ENCODE measurements around the gene GRIN3B.

Gene GRIN3B

DNA sequence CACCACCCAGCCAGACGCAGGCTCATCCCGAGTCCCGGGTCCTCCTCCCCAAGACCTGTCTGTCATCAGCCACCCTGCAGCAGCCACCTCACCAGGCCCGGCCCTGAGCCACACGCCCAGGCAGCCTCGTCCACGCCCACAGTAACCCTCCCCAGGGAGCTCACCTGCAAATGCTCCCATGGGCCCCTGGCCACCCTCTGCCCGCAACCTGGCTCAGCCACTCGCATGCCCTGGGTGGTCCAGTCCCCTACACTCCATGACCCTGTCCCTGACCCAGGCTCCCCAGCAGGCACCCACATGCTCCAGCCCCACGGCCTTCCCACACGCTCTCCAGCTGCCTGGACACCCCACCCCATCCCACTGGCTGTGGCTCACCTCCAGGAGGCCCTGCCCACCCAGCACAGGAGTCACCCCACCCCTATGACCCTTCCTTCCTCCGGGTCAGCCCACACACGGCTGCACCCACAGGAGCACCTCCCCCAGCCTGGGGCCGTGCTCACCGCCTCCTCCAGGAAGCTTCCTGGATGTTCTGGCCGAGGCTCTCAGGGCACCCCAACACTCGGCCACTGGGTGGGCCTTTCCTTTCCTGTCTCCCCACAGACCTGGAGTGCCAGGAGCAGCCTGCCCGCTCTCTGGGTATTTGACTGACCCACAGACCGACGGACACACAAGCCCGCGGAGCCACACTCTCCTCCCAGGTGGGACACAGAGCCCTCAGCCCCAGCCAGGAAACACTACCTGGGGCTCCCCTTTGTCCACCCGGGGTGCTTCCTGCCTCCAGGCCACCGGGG lies 17.1 kb downstream of the GRIN3B start:
- H3K36me3 ChIP-seq (ENCODE audit: control insufficient read depth, insufficient read depth, low read length): peaks cover 2% of the 10 kb centered on the region
- H3K23ac ChIP-seq (ENCODE audit: low read length): no peak overlapping the region
- no peak for DNase-seq
- no peak overlapping the region for H4K5ac ChIP-seq (ENCODE audit: low read length)
- no peak overlapping the region for H3K4me3 ChIP-seq (ENCODE audit: low read length)
- peak overlapping the region; percentile 67 for H3K56ac ChIP-seq (ENCODE audit: low read length)
- peak overlapping the region; percentile 26 for H3K9ac ChIP-seq (ENCODE audit: low read length)
- no peak overlapping the region for H2AK5ac ChIP-seq (ENCODE audit: low read length)
- H3K4me2 ChIP-seq (ENCODE audit: low read length): no peak overlapping the region
- H3K27ac ChIP-seq (ENCODE audit: low read depth, low read length): no peak overlapping the region
- H3K79me2 ChIP-seq (ENCODE audit: control insufficient read depth, insufficient read depth, low read length): peaks cover 68% of the 10 kb centered on the region
- no peak overlapping the region for H4K8ac ChIP-seq (ENCODE audit: low read depth, low read length)
- no CpG with 5 or more reads among the region's 24 CpGs for WGBS (ENCODE audit: extremely low coverage, insufficient coverage, low lambda C conversion rate)
- H3K79me1 ChIP-seq (ENCODE audit: low read length): peaks cover 34% of the 10 kb centered on the region
- no peak overlapping the region for H2BK15ac ChIP-seq (replicated peaks; ENCODE audit: low read depth)
- peaks cover 6% of the 10 kb centered on the region for H3K4me1 ChIP-seq (ENCODE audit: control insufficient read depth, low read depth, low read length)
- no peak overlapping the region for H2BK120ac ChIP-seq (ENCODE audit: low read depth, low read length)
- H3K18ac ChIP-seq (ENCODE audit: low read length): no peak overlapping the region
- H2BK5ac ChIP-seq (ENCODE audit: low read length): no peak overlapping the region
- no peak overlapping the region for H3K4ac ChIP-seq (ENCODE audit: low read depth, low read length)
- no peaks in the 10 kb centered on the region for H3K27me3 ChIP-seq (ENCODE audit: insufficient read depth, low read length, poor library complexity)

DNA sequence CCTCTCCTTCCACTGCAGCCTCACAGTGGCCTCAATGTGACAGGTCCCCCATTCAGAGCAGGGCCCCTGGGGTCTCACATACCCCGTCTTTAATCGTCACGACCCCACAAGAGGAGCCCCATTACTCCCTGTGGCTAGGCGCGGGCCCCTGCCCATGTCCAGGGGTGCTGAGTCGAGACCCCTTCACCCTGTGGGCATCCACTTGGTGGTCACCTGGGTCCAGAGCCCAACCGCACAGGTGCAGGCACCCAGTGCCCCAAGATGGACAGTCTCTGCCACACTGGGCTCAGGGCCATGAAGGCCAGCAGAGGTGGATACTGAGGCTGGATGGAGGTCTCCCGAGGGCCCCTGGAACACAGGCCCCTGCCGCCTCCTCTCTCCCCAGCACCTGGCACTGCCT lies 17.7 kb downstream of the GRIN3B start:
- H3K79me2 ChIP-seq (ENCODE audit: control insufficient read depth, insufficient read depth, low read length): peaks cover 68% of the 10 kb centered on the region
- no peak overlapping the region for H3K27ac ChIP-seq (ENCODE audit: low read depth, low read length)
- H3K4me3 ChIP-seq (ENCODE audit: low read length): no peak overlapping the region
- H2AK5ac ChIP-seq (ENCODE audit: low read length): no peak overlapping the region
- H2BK15ac ChIP-seq (replicated peaks; ENCODE audit: low read depth): no peak overlapping the region
- no CpG with 5 or more reads among the region's 9 CpGs for WGBS (ENCODE audit: extremely low coverage, insufficient coverage, low lambda C conversion rate)
- H3K4ac ChIP-seq (ENCODE audit: low read depth, low read length): no peak overlapping the region
- H3K36me3 ChIP-seq (ENCODE audit: control insufficient read depth, insufficient read depth, low read length): peaks cover 2% of the 10 kb centered on the region
- no peak overlapping the region for H3K23ac ChIP-seq (ENCODE audit: low read length)
- H3K4me2 ChIP-seq (ENCODE audit: low read length): no peak overlapping the region
- H4K8ac ChIP-seq (ENCODE audit: low read depth, low read length): no peak overlapping the region
- no peak overlapping the region for H2BK120ac ChIP-seq (ENCODE audit: low read depth, low read length)
- H3K79me1 ChIP-seq (ENCODE audit: low read length): peaks cover 34% of the 10 kb centered on the region
- H3K18ac ChIP-seq (ENCODE audit: low read length): no peak overlapping the region
- H2BK5ac ChIP-seq (ENCODE audit: low read length): no peak overlapping the region
- no peaks in the 10 kb centered on the region for H3K27me3 ChIP-seq (ENCODE audit: insufficient read depth, low read length, poor library complexity)
- H3K9ac ChIP-seq (ENCODE audit: low read length): no peak overlapping the region
- no peak overlapping the region for H4K5ac ChIP-seq (ENCODE audit: low read length)
- DNase-seq: no peak
- H3K56ac ChIP-seq (ENCODE audit: low read length): no peak overlapping the region
- peaks cover 6% of the 10 kb centered on the region for H3K4me1 ChIP-seq (ENCODE audit: control insufficient read depth, low read depth, low read length)

DNA sequence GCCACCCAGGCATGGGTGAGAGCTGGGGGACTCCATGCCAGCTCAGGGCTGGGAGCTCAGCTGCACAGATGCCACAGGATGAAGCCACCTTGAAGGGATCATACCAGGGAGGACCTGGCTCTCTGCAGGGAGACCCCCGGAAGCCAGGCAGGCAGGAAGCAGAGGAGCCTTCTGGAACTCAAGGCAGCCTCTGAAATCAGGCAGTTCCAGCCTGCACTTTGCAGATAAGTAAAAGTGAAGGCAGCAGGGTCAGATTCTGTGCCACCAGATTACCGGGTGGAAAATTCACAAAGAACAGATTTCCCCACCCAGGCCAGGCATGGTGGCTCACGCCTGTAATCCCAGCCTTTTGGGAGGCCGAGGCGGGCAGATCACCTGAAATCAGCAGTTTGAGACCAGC lies 18.2 kb downstream of the GRIN3B start:
- no peak overlapping the region for H3K27ac ChIP-seq (ENCODE audit: low read depth, low read length)
- no CpG with 5 or more reads among the region's 5 CpGs for WGBS (ENCODE audit: extremely low coverage, insufficient coverage, low lambda C conversion rate)
- H3K56ac ChIP-seq (ENCODE audit: low read length): no peak overlapping the region
- no peak overlapping the region for H4K8ac ChIP-seq (ENCODE audit: low read depth, low read length)
- no peak overlapping the region for H3K23ac ChIP-seq (ENCODE audit: low read length)
- H3K27me3 ChIP-seq (ENCODE audit: insufficient read depth, low read length, poor library complexity): no peaks in the 10 kb centered on the region
- H3K4ac ChIP-seq (ENCODE audit: low read depth, low read length): no peak overlapping the region
- H3K4me3 ChIP-seq (ENCODE audit: low read length): no peak overlapping the region
- peaks cover 6% of the 10 kb centered on the region for H3K4me1 ChIP-seq (ENCODE audit: control insufficient read depth, low read depth, low read length)
- H2BK15ac ChIP-seq (replicated peaks; ENCODE audit: low read depth): no peak overlapping the region
- H3K36me3 ChIP-seq (ENCODE audit: control insufficient read depth, insufficient read depth, low read length): no peaks in the 10 kb centered on the region
- H2BK120ac ChIP-seq (ENCODE audit: low read depth, low read length): no peak overlapping the region
- no peak overlapping the region for H2AK5ac ChIP-seq (ENCODE audit: low read length)
- H3K18ac ChIP-seq (ENCODE audit: low read length): no peak overlapping the region
- H3K79me2 ChIP-seq (ENCODE audit: control insufficient read depth, insufficient read depth, low read length): peaks cover 68% of the 10 kb centered on the region
- no peak overlapping the region for H2BK5ac ChIP-seq (ENCODE audit: low read length)
- H4K5ac ChIP-seq (ENCODE audit: low read length): no peak overlapping the region
- DNase-seq: no peak
- H3K9ac ChIP-seq (ENCODE audit: low read length): peak overlapping the region; percentile 24
- H3K4me2 ChIP-seq (ENCODE audit: low read length): no peak overlapping the region
- H3K79me1 ChIP-seq (ENCODE audit: low read length): peaks cover 31% of the 10 kb centered on the region

- Histone ChIP-seq H3K23ac (ENCODE audit: low read length) (no peak overlapping the region), H3K36me3 (ENCODE audit: control insufficient read depth, insufficient read depth, low read length) (no peaks in the 10 kb centered on the region), H3K79me2 (ENCODE audit: control insufficient read depth, insufficient read depth, low read length) (peaks cover 65% of the 10 kb centered on the region), H3K79me1 (ENCODE audit: low read length) (peaks cover 29% of the 10 kb centered on the region), H3K27ac (ENCODE audit: low read depth, low read length) (no peak overlapping the region), H4K8ac (ENCODE audit: low read depth, low read length) (no peak overlapping the region), H3K18ac (ENCODE audit: low read length) (no peak overlapping the region), H4K5ac (ENCODE audit: low read length) (no peak overlapping the region), H3K9ac (ENCODE audit: low read length) (peak overlapping the region; percentile 87), H2BK120ac (ENCODE audit: low read depth, low read length) (no peak overlapping the region), H2BK5ac (ENCODE audit: low read length) (no peak overlapping the region), H2BK15ac (replicated peaks; ENCODE audit: low read depth) (no peak overlapping the region), H2AK5ac (ENCODE audit: low read length) (no peak overlapping the region), H3K4me2 (ENCODE audit: low read length) (no peak overlapping the region), H3K27me3 (ENCODE audit: insufficient read depth, low read length, poor library complexity) (no peaks in the 10 kb centered on the region), H3K4me1 (ENCODE audit: control insufficient read depth, low read depth, low read length) (peaks cover 6% of the 10 kb centered on the region), H3K4ac (ENCODE audit: low read depth, low read length) (no peak overlapping the region), H3K4me3 (ENCODE audit: low read length) (no peak overlapping the region), H3K56ac (ENCODE audit: low read length) (peak overlapping the region; percentile 96)
- no CpG with 5 or more reads among the region's 17 CpGs for WGBS (ENCODE audit: extremely low coverage, insufficient coverage, low lambda C conversion rate)
- DNase-seq: no peak
Observed at GRCh38 chr19:1018932-1019615, 18.9 kb downstream of the GRIN3B start.

- no peak overlapping the region for H2BK120ac ChIP-seq (ENCODE audit: low read depth, low read length)
- H3K79me2 ChIP-seq (ENCODE audit: control insufficient read depth, insufficient read depth, low read length): peaks cover 61% of the 10 kb centered on the region
- no peak overlapping the region for H3K4ac ChIP-seq (ENCODE audit: low read depth, low read length)
Observed at GRCh38 chr19:1019616-1019961, 19.4 kb downstream of the GRIN3B start.

More at GRCh38 chr19:1019616-1019961, 19.4 kb downstream of the GRIN3B start:
- Histone ChIP-seq H3K27ac (ENCODE audit: low read depth, low read length) (no peak overlapping the region), H2AK5ac (ENCODE audit: low read length) (no peak overlapping the region), H2BK15ac (replicated peaks; ENCODE audit: low read depth) (no peak overlapping the region), H3K9ac (ENCODE audit: low read length) (peak overlapping the region; percentile 87), H3K36me3 (ENCODE audit: control insufficient read depth, insufficient read depth, low read length) (no peaks in the 10 kb centered on the region), H3K4me3 (ENCODE audit: low read length) (peak overlapping the region; percentile 77), H3K23ac (ENCODE audit: low read length) (no peak overlapping the region), H3K27me3 (ENCODE audit: insufficient read depth, low read length, poor library complexity) (no peaks in the 10 kb centered on the region), H4K8ac (ENCODE audit: low read depth, low read length) (no peak overlapping the region), H3K4me1 (ENCODE audit: control insufficient read depth, low read depth, low read length) (peaks cover 6% of the 10 kb centered on the region), H4K5ac (ENCODE audit: low read length) (no peak overlapping the region), H3K18ac (ENCODE audit: low read length) (no peak overlapping the region), H3K79me1 (ENCODE audit: low read length) (peaks cover 26% of the 10 kb centered on the region), H3K4me2 (ENCODE audit: low read length) (peak overlapping the region; percentile 85), H3K56ac (ENCODE audit: low read length) (peak overlapping the region; percentile 96), H2BK5ac (ENCODE audit: low read length) (no peak overlapping the region)
- WGBS (ENCODE audit: extremely low coverage, insufficient coverage, low lambda C conversion rate): no CpG with 5 or more reads among the region's 18 CpGs
- no peak for DNase-seq

Data from mesendoderm (in vitro differentiated cells).